GM12892 (cell line): ENCODE data around the gene CACNA2D3.

ENCODE experiments used
- DNase-seq: peaks from one replicate; pipeline ENCODE4 v3.0.0; 2011; ENCODE audit not compliant: insufficient read length
- FAIRE-seq: peaks from 2 replicates; lab custom pipeline; 2011; peaks lifted over from hg19 to GRCh38; lab: Jason Lieb, UNC
- POLR2A ChIP-seq: IDR thresholded peaks from 2 replicates; pipeline ENCODE4 v1.6.1; 2011; ENCODE audit warnings: low read depth, low read length, control low read depth
- POLR2AphosphoS5 ChIP-seq: IDR thresholded peaks from 2 replicates; pipeline ENCODE4 v1.6.1; 2011; ENCODE audit warnings: low read depth, low read length, control low read depth
- TAF1 ChIP-seq: IDR thresholded peaks from 2 replicates; pipeline ENCODE4 v1.6.1; 2011; ENCODE audit warnings: low read depth, mild to moderate bottlenecking, control low read depth, low read length, borderline replicate concordance

CACNA2D3 gene

GRCh38 chr3:54481606-54482365 lies 359.4 kb downstream of the CACNA2D3 start:
- TF ChIP-seq POLR2AphosphoS5 (no peak), POLR2A (no peak), TAF1 (no peak)
- no peak for FAIRE-seq
- DNase-seq = no peak

- TF ChIP-seq POLR2A (no peak), POLR2AphosphoS5 (no peak), TAF1 (no peak)
- DNase-seq = no peak
- FAIRE-seq = no peak
Measured at GRCh38 chr3:54484334-54484733, 362.0 kb downstream of the CACNA2D3 start.

GRCh38 chr3:54486317-54486716 lies 364.0 kb downstream of the CACNA2D3 start:
- FAIRE-seq = no peak
- TF ChIP-seq TAF1 = no peak
- no peak for TF ChIP-seq POLR2A
- no peak for TF ChIP-seq POLR2AphosphoS5

GRCh38 chr3:54488297-54488696 lies 365.9 kb downstream of the CACNA2D3 start:
- DNase-seq (no peak), FAIRE-seq (no peak)
- no peak for TF ChIP-seq TAF1
- no peak for TF ChIP-seq POLR2AphosphoS5
- no peak for TF ChIP-seq POLR2A

More at GRCh38 chr3:54486317-54486716, 364.0 kb downstream of the CACNA2D3 start:
- no peak for DNase-seq

- DNase-seq (no peak), FAIRE-seq (no peak)
- TF ChIP-seq TAF1 (no peak), POLR2A (no peak), POLR2AphosphoS5 (no peak)
Measured at GRCh38 chr3:54494209-54494608, 371.9 kb downstream of the CACNA2D3 start.

GRCh38 chr3:54506603-54507002 lies 384.3 kb downstream of the CACNA2D3 start:
- no peak for FAIRE-seq
- TF ChIP-seq POLR2A (no peak), POLR2AphosphoS5 (no peak), TAF1 (no peak)
- no peak for DNase-seq

- FAIRE-seq (no peak), DNase-seq (no peak)
- no peak for TF ChIP-seq TAF1
Measured at GRCh38 chr3:54507876-54508460, 385.6 kb downstream of the CACNA2D3 start.

- FAIRE-seq (no peak), DNase-seq (no peak)
- no peak for TF ChIP-seq POLR2AphosphoS5
- TF ChIP-seq TAF1 = no peak
Measured at GRCh38 chr3:54510506-54510905, 388.2 kb downstream of the CACNA2D3 start.

- TF ChIP-seq TAF1 = no peak
- TF ChIP-seq POLR2AphosphoS5 = no peak
- no peak for TF ChIP-seq POLR2A
- FAIRE-seq (no peak), DNase-seq (no peak)
Measured at GRCh38 chr3:54511766-54512365, 389.5 kb downstream of the CACNA2D3 start.

- DNase-seq = no peak
- no peak for FAIRE-seq
- TF ChIP-seq TAF1 (no peak), POLR2A (no peak), POLR2AphosphoS5 (no peak)
Measured at GRCh38 chr3:54514006-54514405, 391.7 kb downstream of the CACNA2D3 start.

GRCh38 chr3:54514416-54514815 lies 392.1 kb downstream of the CACNA2D3 start:
- no peak for FAIRE-seq
- TF ChIP-seq POLR2AphosphoS5 = no peak
- no peak for TF ChIP-seq POLR2A
- no peak for DNase-seq

GRCh38 chr3:54515441-54516213 lies 393.3 kb downstream of the CACNA2D3 start:
- no peak for FAIRE-seq
- no peak for TF ChIP-seq POLR2A
- TF ChIP-seq POLR2AphosphoS5 = no peak
- no peak for TF ChIP-seq TAF1
- no peak for DNase-seq
